Suprapubic skin (tissue), 4 donors: Measurements from ENCODE around the gene MARCHF3. TPM values are rescaled to one million over a fixed set of nuclear protein-coding genes. Genes with fewer than 3 reads are reported as not detected.
"Not testable (repeated sequence)": the region's sequence is repeated elsewhere in the genome, so short reads cannot be mapped to it uniquely, and the experiment has no call there.

Experiments
- DNase-seq, 2 donors: peaks; one replicate each; pipeline ENCODE4 v3.0.0-alpha.2; 2019; ENCODE audit warnings: low spot score in 2 of 2
- H3K27ac ChIP-seq: fragments of 200-600 bp; sonication (generic); one replicate; pipeline ENCODE4 v1.5.1; 2019
- H3K27me3 ChIP-seq: fragments of 200-600 bp; sonication (generic); one replicate; pipeline ENCODE4 v1.5.1; 2019
- H3K36me3 ChIP-seq: fragments of 200-600 bp; sonication (generic); one replicate; pipeline ENCODE4 v1.5.1; 2019
- H3K4me1 ChIP-seq: fragments of 200-600 bp; sonication (generic); one replicate; pipeline ENCODE4 v1.5.1; 2019
- H3K4me3 ChIP-seq: fragments of 200-600 bp; sonication (generic); one replicate; pipeline ENCODE4 v1.5.1; 2019; ENCODE audit warnings: mild to moderate bottlenecking
- H3K9me3 ChIP-seq: fragments of 200-600 bp; sonication (generic); one replicate; pipeline ENCODE4 v1.5.1; 2019
- EP300 ChIP-seq: sonication (generic); formaldehyde crosslinking; IDR thresholded peaks from one replicate; pipeline ENCODE4 v1.6.1; 2017; ENCODE audit warnings: antibody characterized with exemption
- POLR2A ChIP-seq, 2 donors: fragments of 450-650 bp; IDR thresholded peaks; one replicate each; pipeline ENCODE4 v1.6.1; 2017; ENCODE audit warnings: antibody characterized with exemption in 2 of 2, mild to moderate bottlenecking in 2 of 2, moderate library complexity in 2 of 2
- POLR2AphosphoS5 ChIP-seq, 3 donors: sonication (generic); formaldehyde crosslinking; IDR thresholded peaks; one replicate each; pipeline ENCODE4 v1.6.1; 2017; ENCODE audit warnings: antibody characterized with exemption in 3 of 3
- WGBS: methylation state at CpG from one replicate; pipeline ENCODE4 v1.1.5; 2018; 5-methylcytosine and 5-hydroxymethylcytosine counted together
- total RNA-seq, 4 donors: library from RNA; depleted of rRNA; stranded (reverse); fragments of >200 nt; gene quantifications; one replicate each; pipeline ENCODE4 v1.1.0, GENCODE V29; 2016
- TF ChIP-seq, protein P1 (sequence below), 2 donors: fragments of 200-600 bp in 1 of 2; fragments of 450-650 bp in 1 of 2; sonication (generic) in 1 of 2; IDR thresholded peaks; one replicate each; pipeline ENCODE4 v1.5.1; 2016 to 2019; ENCODE audit warnings: antibody characterized with exemption in 2 of 2, mild to moderate bottlenecking in 1 of 2, moderate library complexity in 1 of 2

Gene MARCHF3
- total RNA-seq, 4 donors from 2014 or later, result 13.9 to 34.8 (median 27.0) TPM

DNA sequence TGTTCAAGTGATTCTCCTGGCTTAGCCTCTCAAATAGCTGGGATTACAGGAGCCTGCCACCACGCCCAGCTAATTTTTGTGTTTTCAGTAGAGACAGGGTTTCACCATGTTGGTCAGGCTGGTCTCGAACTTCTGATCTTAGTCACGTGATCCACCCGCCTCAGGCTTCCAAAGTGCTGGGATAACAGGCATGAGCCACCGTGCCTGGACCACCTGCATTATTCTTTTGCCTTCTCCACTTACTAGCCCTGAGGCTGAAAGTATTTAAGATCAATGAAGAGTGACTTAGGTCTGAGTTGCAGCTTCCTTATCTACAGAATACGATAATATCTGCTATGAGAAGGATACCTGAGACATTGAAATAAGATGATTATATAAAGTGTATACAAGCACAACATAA is 129.6 kb downstream of the MARCHF3 start:
- Histone ChIP-seq H3K27me3 (no peaks in the 10 kb centered on the region), H3K36me3 (no peaks in the 10 kb centered on the region), H3K27ac (no peak overlapping the region), H3K4me3 (no peak overlapping the region), H3K9me3 (no peaks in the 10 kb centered on the region), H3K4me1 (no peaks in the 10 kb centered on the region)
- 81% methylated on average over 6 of the region's 6 CpGs for WGBS
- no peak for DNase-seq
- TF ChIP-seq POLR2AphosphoS5 (IDR thresholded peaks at IDR 0.05) (no peak), EP300 (no peak)

DNA sequence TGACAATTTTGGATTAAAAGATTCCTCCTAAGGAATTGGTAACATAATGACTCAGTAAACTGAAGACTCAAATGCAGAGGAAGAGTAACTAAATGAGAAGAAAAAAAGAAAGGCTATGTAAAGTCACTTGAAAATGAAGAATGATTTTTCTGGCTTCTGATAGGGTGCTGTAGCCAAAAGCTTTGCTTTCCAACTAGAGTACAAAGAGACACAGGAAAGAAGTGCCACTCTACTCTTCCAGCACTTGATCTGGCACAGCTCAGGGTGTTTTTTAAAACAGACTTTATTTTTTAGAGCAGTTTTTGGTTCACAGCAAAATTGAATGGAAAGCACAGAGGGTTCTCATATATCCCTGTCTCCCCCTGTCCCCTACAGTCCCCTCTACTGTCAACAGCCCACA is 130.9 kb downstream of the MARCHF3 start:
- TF ChIP-seq, protein P1, sequence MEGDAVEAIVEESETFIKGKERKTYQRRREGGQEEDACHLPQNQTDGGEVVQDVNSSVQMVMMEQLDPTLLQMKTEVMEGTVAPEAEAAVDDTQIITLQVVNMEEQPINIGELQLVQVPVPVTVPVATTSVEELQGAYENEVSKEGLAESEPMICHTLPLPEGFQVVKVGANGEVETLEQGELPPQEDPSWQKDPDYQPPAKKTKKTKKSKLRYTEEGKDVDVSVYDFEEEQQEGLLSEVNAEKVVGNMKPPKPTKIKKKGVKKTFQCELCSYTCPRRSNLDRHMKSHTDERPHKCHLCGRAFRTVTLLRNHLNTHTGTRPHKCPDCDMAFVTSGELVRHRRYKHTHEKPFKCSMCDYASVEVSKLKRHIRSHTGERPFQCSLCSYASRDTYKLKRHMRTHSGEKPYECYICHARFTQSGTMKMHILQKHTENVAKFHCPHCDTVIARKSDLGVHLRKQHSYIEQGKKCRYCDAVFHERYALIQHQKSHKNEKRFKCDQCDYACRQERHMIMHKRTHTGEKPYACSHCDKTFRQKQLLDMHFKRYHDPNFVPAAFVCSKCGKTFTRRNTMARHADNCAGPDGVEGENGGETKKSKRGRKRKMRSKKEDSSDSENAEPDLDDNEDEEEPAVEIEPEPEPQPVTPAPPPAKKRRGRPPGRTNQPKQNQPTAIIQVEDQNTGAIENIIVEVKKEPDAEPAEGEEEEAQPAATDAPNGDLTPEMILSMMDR (IDR thresholded peaks at IDR 0.05), result no peak
- no peaks in the 10 kb centered on the region for H3K27me3 ChIP-seq
- no peak overlapping the region for H3K4me3 ChIP-seq
- H3K27ac ChIP-seq, result no peak overlapping the region
- H3K4me1 ChIP-seq, result no peaks in the 10 kb centered on the region
- H3K9me3 ChIP-seq, result no peaks in the 10 kb centered on the region
- H3K36me3 ChIP-seq, result no peaks in the 10 kb centered on the region
- no peak for DNase-seq

DNA sequence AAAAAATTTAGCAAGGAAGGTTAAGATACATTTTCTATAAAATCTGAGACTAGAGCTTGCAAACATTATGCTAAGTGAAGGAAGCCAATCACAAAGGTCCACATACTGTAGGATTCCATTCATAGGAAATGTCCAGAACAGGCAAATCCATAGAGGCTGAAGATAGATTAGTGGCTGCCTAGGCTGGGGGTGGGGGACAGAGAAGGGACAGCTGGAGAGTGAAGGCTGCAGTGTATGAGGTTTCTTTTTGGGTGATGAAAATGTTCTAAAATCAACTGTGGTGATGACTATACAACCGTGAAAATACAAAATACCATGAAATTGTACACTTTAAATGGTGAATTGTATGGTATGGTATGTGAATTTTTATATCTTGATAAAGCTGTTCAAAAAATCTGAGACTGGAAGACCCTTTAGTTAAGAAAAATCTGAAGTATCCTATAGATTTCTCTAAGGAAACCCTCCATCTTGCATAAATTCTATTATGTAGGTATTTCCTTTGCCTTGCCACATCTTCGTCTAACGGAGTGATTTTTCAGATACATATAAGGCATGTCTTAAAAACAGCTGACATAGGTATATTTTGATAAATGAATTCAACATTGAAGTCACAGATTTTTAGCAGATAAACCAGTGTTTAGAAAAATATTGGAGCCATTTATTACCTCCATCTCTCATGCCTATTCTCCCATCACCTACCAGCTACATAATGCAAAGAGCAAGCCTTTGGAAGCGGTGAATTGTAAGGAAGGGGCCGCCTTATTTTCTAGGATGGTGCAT is 132.3 kb downstream of the MARCHF3 start:
- 87% methylated on average over 5 of the region's 5 CpGs for WGBS
- DNase-seq, result no peak
- Histone ChIP-seq H3K4me1 (no peaks in the 10 kb centered on the region), H3K36me3 (no peaks in the 10 kb centered on the region), H3K9me3 (no peaks in the 10 kb centered on the region), H3K27ac (no peak overlapping the region), H3K27me3 (no peaks in the 10 kb centered on the region), H3K4me3 (no peak overlapping the region)
- TF ChIP-seq, protein P1 (IDR thresholded peaks at IDR 0.05), result no peak
- TF ChIP-seq POLR2AphosphoS5 (IDR thresholded peaks at IDR 0.05) (no peak), EP300 (no peak), POLR2A (IDR thresholded peaks at IDR 0.05) (no peak)

DNA sequence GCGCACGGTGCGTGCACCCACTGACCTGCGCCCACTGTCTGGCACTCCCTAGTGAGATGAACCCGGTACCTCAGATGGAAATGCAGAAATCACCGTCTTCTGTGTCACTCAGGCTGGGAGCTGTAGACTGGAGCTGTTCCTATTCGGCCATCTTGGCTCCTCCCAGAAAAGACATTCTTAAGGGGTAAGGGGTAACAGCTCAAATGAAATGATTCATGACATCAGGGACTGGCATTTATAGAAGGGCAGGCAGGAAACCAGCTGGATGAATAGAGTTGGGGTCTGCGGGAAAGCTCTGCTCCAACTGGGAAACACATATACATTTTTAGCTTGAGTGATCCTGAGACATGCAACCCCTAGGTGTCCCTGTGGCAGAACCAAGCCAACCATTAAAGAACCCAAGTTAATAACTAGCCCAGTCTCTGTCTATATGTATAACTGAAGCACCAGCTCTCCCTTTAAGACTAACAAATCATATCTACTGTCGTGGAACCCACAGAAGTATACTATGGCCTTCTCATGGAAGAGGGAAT is 134.1 kb downstream of the MARCHF3 start:
- no peak for DNase-seq
- Histone ChIP-seq H3K36me3 (no peaks in the 10 kb centered on the region), H3K9me3 (no peaks in the 10 kb centered on the region), H3K4me1 (no peaks in the 10 kb centered on the region), H3K4me3 (no peak overlapping the region), H3K27me3 (no peaks in the 10 kb centered on the region), H3K27ac (no peak overlapping the region)
- TF ChIP-seq, protein P1 (IDR thresholded peaks at IDR 0.05), result no peak
- no peak for TF ChIP-seq EP300
- no peak for TF ChIP-seq POLR2A (IDR thresholded peaks at IDR 0.05)
- no peak for TF ChIP-seq POLR2AphosphoS5 (IDR thresholded peaks at IDR 0.05)
- WGBS, result 94% methylated on average over 9 of the region's 9 CpGs

DNA sequence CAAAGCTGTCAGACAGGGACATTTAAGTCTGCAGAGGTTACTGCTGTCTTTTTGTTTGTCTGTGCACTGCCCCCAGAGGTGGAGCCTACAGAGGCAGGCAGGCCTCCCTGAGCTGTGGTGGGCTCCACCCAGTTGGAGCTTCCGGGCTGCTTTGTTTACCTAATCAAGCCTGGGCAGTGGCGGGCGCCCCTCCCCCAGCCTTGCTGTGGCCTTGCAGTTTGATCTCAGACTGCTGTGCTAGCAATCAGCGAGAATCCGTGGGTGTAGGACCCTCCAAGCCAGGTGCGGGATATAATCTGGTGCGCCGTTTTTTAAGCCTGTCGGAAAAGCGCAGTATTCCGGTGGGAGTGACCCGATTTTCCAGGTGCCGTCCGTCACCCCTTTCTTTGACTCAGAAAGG is 134.6 kb downstream of the MARCHF3 start:
- H3K27me3 ChIP-seq, result not testable (repeated sequence)
- WGBS, result 93% methylated on average over 12 of the region's 14 CpGs

DNA sequence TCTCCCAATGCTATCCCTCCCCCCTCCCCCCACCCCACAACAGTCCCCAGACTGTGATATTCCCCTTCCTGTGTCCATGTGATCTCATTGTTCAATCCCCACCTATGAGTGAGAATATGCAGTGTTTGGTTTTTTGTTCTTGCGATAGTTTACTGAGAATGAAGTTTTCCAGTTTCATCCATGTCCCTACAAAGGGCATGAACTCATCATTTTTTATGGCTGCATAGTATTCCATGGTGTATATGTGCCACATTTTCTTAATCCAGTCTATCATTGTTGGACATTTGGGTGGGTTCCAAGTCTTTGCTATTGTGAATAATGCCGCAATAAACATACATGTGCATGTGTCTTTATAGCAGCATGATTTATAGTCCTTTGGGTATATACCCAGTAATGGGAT is 139.9 kb downstream of the MARCHF3 start:
- 90% methylated on average over 1 of the region's 2 CpGs for whole genome bisulfite sequencing
- not testable (repeated sequence) for H3K4me3 ChIP-seq, H3K27ac ChIP-seq

More for the DNA sequence above, 134.6 kb downstream of the MARCHF3 start:
- not testable (repeated sequence) for H3K36me3 ChIP-seq, H3K27ac ChIP-seq, H3K4me3 ChIP-seq, DNase-seq, H3K4me1 ChIP-seq, H3K9me3 ChIP-seq

DNA sequence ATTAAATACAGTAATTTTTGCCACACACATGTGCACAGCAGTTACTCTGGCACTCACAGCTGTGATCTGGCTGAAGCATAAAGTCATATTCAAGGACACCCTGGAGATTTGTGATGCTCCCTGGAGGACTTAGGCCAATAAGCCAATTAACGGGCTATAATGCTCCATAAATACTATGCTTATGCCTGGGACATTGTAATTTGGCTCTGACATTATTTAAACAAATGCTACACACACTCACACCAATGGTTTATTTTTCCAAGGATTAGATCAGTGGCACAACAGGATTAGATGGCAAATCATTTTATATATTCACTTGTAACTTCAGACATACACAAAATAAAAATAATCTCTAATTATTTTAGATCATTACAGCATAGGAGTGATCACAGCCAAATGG is 142.2 kb downstream of the MARCHF3 start:
- no peak for DNase-seq
- WGBS, result 84% methylated on average over 1 of the region's 1 CpG
- no peaks in the 10 kb centered on the region for H3K9me3 ChIP-seq
- H3K4me1 ChIP-seq, result no peaks in the 10 kb centered on the region
- H3K36me3 ChIP-seq, result no peaks in the 10 kb centered on the region
- H3K27me3 ChIP-seq, result no peaks in the 10 kb centered on the region
- no peak overlapping the region for H3K4me3 ChIP-seq
- TF ChIP-seq EP300, result no peak
- TF ChIP-seq POLR2A (IDR thresholded peaks at IDR 0.05), result no peak
- TF ChIP-seq POLR2AphosphoS5 (IDR thresholded peaks at IDR 0.05), result no peak
- TF ChIP-seq, protein P1 (IDR thresholded peaks at IDR 0.05), result no peak
- no peak overlapping the region for H3K27ac ChIP-seq

More for the DNA sequence above, 139.9 kb downstream of the MARCHF3 start:
- H3K4me1 ChIP-seq, H3K36me3 ChIP-seq, DNase-seq, H3K9me3 ChIP-seq, H3K27me3 ChIP-seq: not testable (repeated sequence)
